ENCODE data around the gene SKIL. TPM values are rescaled to one million over a fixed set of nuclear protein-coding genes. Genes with fewer than 3 reads are reported as not detected.

Gene SKIL
- total and polyA plus RNA-seq, 10 donors, result 9.1 to 48.2 (median 33.4) TPM

DNA sequence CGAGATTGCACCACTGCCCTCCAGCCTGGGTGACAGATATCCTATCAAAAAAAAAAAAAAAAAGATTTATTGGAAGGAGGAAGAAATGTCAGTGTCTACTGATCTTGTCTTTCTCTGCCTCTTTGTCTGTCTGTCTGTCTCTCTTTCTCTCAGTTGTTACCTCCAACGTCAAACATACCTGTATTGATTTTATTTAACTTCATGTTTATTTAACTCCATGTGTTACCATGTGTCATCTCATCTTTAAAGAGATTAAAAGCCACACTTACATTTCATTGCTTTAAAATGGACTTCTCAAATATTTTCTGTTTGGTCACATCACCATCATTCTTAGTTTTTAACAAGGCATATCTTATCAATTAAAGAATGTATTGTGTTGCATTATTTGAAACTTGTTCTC lies 70.6 kb downstream of the SKIL start:
- WGBS, 5 donors, result 80 to 100% (median 91%) methylated on average over 2 of the region's 2 CpGs
- no peaks in the 10 kb centered on the region for H3K36me3 ChIP-seq
- no peak overlapping the region for H3K4me3 ChIP-seq
- intact Hi-C loops (cut with DNase I; ENCODE audit: low total_unique reads), result no loop called here
- no peak overlapping the region for H3K27ac ChIP-seq
- no peak for TF ChIP-seq POLR2AphosphoS5 (IDR thresholded peaks at IDR 0.05)
- H3K9me3 ChIP-seq, result no peaks in the 10 kb centered on the region
- H3K4me1 ChIP-seq, result peaks cover 0 to 12% (median 2%) of the 10 kb centered on the region in 6 donors
- DNase-seq, result no peak
- no peaks in the 10 kb centered on the region for H3K27me3 ChIP-seq (replicated peaks in 1 of 7)

DNA sequence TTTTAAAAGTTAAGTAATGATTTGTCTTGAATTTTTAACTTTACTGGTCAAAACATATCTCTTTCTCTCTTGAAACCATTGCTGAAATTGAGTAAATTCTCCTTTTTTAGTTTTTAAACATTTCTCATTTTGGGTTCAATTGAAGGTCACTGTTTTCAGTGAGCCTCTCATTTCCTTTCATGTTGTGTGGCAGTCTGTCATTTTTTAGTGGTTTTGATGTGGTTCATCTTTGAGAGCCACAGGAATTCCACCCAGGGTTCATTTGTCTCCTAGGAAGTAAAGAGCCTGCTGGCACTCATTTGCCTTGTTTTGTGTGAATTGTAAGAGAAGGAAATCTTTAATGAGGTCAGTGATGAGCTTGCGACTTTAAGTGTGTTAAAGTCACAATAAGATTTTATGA lies 71.5 kb downstream of the SKIL start:
- no peak for DNase-seq
- WGBS, 5 donors, result 46 to 72% (median 68%) methylated on average over 1 of the region's 1 CpG
- Histone ChIP-seq H3K9me3 (no peaks in the 10 kb centered on the region), H3K27ac (no peak overlapping the region), H3K36me3 (no peaks in the 10 kb centered on the region), H3K27me3 (replicated peaks in 1 of 7) (no peaks in the 10 kb centered on the region), H3K4me3 (no peak overlapping the region), H3K4me1 (peaks cover 0 to 12% (median 2%) of the 10 kb centered on the region in 6 donors)
- intact Hi-C loops (cut with DNase I; ENCODE audit: low total_unique reads), result no loop called here
- TF ChIP-seq POLR2A (IDR thresholded peaks at IDR 0.05), result no peak
- no peak for TF ChIP-seq CTCF (IDR thresholded peaks at IDR 0.05 in 8 of 11, conservative IDR thresholded peaks at IDR 0.05 in 3 of 11)
- no peak for TF ChIP-seq POLR2AphosphoS5 (IDR thresholded peaks at IDR 0.05)

DNA sequence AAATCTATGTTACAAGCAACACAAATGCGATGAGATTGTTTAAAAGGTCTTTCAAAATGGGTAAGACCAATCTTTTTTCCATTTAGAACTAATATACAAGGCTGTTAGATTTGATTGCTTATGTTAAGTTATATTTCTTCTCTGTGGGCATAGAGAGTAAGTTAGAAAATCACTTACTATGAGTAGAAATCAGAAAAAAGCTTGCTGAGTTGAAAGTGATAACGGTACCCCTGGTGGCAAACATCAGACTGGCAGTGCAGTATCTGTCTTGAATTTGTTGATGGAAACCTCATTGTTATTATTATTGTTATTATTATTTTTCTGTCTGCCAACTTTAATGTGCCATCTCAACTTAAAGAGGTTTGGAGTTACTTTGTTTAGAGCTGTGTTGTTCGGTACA lies 73.5 kb downstream of the SKIL start:
- H3K4me3 ChIP-seq, result no peak overlapping the region
- no peak for TF ChIP-seq CTCF (IDR thresholded peaks at IDR 0.05 in 8 of 11, conservative IDR thresholded peaks at IDR 0.05 in 3 of 11)
- TF ChIP-seq POLR2A (IDR thresholded peaks at IDR 0.05), result no peak
- TF ChIP-seq POLR2AphosphoS5 (IDR thresholded peaks at IDR 0.05), result no peak
- H3K9me3 ChIP-seq, result no peaks in the 10 kb centered on the region
- DNase-seq, result no peak
- H3K36me3 ChIP-seq, result peaks cover 0 to 5% (median 0%) of the 10 kb centered on the region in 6 donors
- H3K4me1 ChIP-seq, result peaks cover 0 to 4% (median 0%) of the 10 kb centered on the region in 6 donors
- intact Hi-C loops (cut with DNase I; ENCODE audit: low total_unique reads), result no loop called here
- H3K27me3 ChIP-seq (replicated peaks in 1 of 7), result no peaks in the 10 kb centered on the region
- no peak overlapping the region for H3K27ac ChIP-seq
- 92 to 98% (median 95%) methylated on average over 3 of the region's 3 CpGs for WGBS, 5 donors

DNA sequence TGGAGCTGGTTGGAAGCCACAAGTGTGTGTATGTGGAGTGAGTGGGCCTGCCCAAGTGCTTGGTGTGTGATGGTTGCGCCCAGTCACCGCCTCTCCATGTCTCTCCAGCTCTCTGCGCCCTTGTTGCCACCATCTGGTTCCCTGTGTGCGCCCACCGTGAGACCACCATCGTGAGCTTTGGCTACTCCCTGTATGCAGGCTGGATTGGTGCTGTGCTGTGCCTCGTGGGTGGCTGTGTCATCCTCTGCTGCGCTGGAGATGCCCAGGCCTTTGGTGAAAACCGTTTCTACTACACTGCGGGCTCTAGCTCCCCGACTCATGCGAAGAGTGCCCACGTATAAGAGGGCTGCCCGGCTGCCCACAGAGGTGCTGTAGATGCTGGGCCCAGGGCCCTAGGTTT lies 74.9 kb downstream of the SKIL start:
- Histone ChIP-seq H3K27ac (no peak overlapping the region), H3K9me3 (no peaks in the 10 kb centered on the region), H3K36me3 (peaks cover 0 to 5% (median 0%) of the 10 kb centered on the region in 6 donors), H3K4me1 (peaks cover 0 to 4% (median 0%) of the 10 kb centered on the region in 6 donors), H3K4me3 (peak overlapping the region in 1 of 8 donors; percentile 0), H3K27me3 (replicated peaks in 1 of 7) (no peaks in the 10 kb centered on the region)
- TF ChIP-seq POLR2AphosphoS5 (IDR thresholded peaks at IDR 0.05), result no peak
- no peak for TF ChIP-seq CTCF (IDR thresholded peaks at IDR 0.05 in 8 of 11, conservative IDR thresholded peaks at IDR 0.05 in 3 of 11)
- no peak for TF ChIP-seq POLR2A (IDR thresholded peaks at IDR 0.05)
- intact Hi-C loops (cut with DNase I; ENCODE audit: low total_unique reads), result no loop called here
- WGBS, 5 donors, result 92 to 97% (median 95%) methylated on average over 6 to 14 of the region's 14 CpGs
- DNase-seq, result peak; percentile 59

DNA sequence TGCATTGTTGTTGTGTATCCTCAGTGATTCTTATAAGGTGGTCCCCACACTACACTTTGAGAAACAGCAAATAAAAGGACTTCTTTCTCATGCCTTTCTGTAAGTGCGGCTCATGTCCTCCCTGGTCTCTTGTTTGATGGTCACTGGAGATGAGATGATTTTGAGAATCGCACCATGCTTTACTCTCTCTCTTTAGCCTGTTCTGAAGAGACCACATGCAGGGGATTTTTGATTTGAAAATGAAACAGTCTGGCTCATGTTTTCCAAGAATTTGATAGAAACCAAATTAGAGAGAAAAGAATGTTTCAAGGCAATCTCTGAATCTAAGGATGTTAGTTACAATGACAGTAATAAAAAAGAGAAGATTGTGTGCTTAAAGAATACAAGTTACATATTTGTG lies 79.2 kb downstream of the SKIL start:
- Histone ChIP-seq H3K9me3 (no peaks in the 10 kb centered on the region), H3K4me3 (no peak overlapping the region), H3K4me1 (no peaks in the 10 kb centered on the region), H3K27ac (no peak overlapping the region), H3K27me3 (replicated peaks in 1 of 7) (peaks cover 0 to 2% (median 0%) of the 10 kb centered on the region in 7 donors), H3K36me3 (peaks cover 0 to 5% (median 0%) of the 10 kb centered on the region in 6 donors)
- WGBS, 5 donors, result 84 to 95% (median 93%) methylated on average over 2 of the region's 2 CpGs
- DNase-seq, result no peak
- intact Hi-C loops (cut with DNase I; ENCODE audit: low total_unique reads), result no loop called here
- no peak for TF ChIP-seq CTCF (IDR thresholded peaks at IDR 0.05 in 8 of 11, conservative IDR thresholded peaks at IDR 0.05 in 3 of 11)
- TF ChIP-seq POLR2A (IDR thresholded peaks at IDR 0.05), result no peak
- TF ChIP-seq POLR2AphosphoS5 (IDR thresholded peaks at IDR 0.05), result no peak
